WTC11 (cell line): ENCODE data around the gene AHNAK. TPM values are rescaled to one million over a fixed set of nuclear protein-coding genes. Genes with fewer than 3 reads are reported as not detected.

Experiments used
- ATAC-seq: fragments of 200-7000 bp; cut with Tn5 transposase; 2 replicates; pipeline ENCODE4 v1.10.0; 2021; ENCODE audit warnings: mild to moderate bottlenecking, moderate library complexity
- CTCF ChIA-PET: fragments of 300-600 bp; sonication (Branson Sonifier 250); formaldehyde crosslinking; loops from one replicate; lab custom pipeline; 2021; ENCODE audit warnings: antibody characterized with exemption; lab: Charles Lee
- POLR2A ChIA-PET: fragments of 350-600 bp; sonication (Branson Sonifier 250); formaldehyde crosslinking; loops from one replicate; lab custom pipeline; 2021; ENCODE audit warnings: antibody characterized with exemption; lab: Charles Lee
- DNase-seq: peaks from one replicate; pipeline ENCODE4 v3.0.0; 2021; ENCODE audit warnings: low spot score
- H3K27ac Mint-ChIP-seq: 2 replicates; pipeline ENCODE4 v1.8.0; 2021; ENCODE audit warnings: mixed read lengths
- H3K27me3 Mint-ChIP-seq: 2 replicates; pipeline ENCODE4 v1.8.0; 2021; ENCODE audit warnings: low read depth, mild to moderate bottlenecking, moderate library complexity, mixed read lengths
- H3K36me3 Mint-ChIP-seq: 2 replicates; pipeline ENCODE4 v1.8.0; 2021; ENCODE audit warnings: mixed read lengths
- H3K4me1 Mint-ChIP-seq: 2 replicates; pipeline ENCODE4 v1.8.0; 2022; ENCODE audit warnings: mixed read lengths
- H3K4me3 Mint-ChIP-seq: 2 replicates; pipeline ENCODE4 v1.8.0; 2021; ENCODE audit warnings: mild to moderate bottlenecking, moderate library complexity, mixed read lengths
- H3K9me3 Mint-ChIP-seq: 2 replicates; pipeline ENCODE4 v1.8.0; 2021; ENCODE audit warnings: mixed read lengths
- ELF4 ChIP-seq: sonication (generic); formaldehyde crosslinking; IDR thresholded peaks from 2 replicates; pipeline ENCODE4 v1.8.1; 2022; ENCODE audit warnings: low read depth, mild to moderate bottlenecking, moderate library complexity, missing genetic modification reagents
- EMX1 ChIP-seq: fragments of 250-450 bp; sonication (Bioruptor Pico); IDR thresholded peaks from 2 replicates; pipeline ENCODE4 v1.8.0; 2021; ENCODE audit warnings: mild to moderate bottlenecking
- FOXK1 ChIP-seq: sonication (generic); formaldehyde crosslinking; IDR thresholded peaks from 2 replicates; pipeline ENCODE4 v1.8.0; 2022; ENCODE audit warnings: mild to moderate bottlenecking, moderate library complexity, missing genetic modification reagents
- GTF2I ChIP-seq: fragments of 250-450 bp; sonication (Bioruptor Pico); conservative IDR thresholded peaks from 2 replicates; pipeline ENCODE4 v1.4.0; 2021; ENCODE audit warnings: mild to moderate bottlenecking
- JUN ChIP-seq: sonication (generic); formaldehyde crosslinking; IDR thresholded peaks from 2 replicates; pipeline ENCODE4 v1.8.0; 2023; ENCODE audit warnings: mild to moderate bottlenecking, missing genetic modification reagents
- KAT7 ChIP-seq: sonication (generic); formaldehyde crosslinking; IDR thresholded peaks from 2 replicates; pipeline ENCODE4 v1.8.1; 2023; ENCODE audit warnings: missing genetic modification reagents, mild to moderate bottlenecking, borderline replicate concordance
- NFE2L1 ChIP-seq: sonication (generic); formaldehyde crosslinking; IDR thresholded peaks from 2 replicates; pipeline ENCODE4 v1.8.1; 2023; ENCODE audit warnings: missing genetic modification reagents
- SMAD4 ChIP-seq: sonication (generic); formaldehyde crosslinking; IDR thresholded peaks from 2 replicates; pipeline ENCODE4 v1.8.0; 2022; ENCODE audit warnings: mild to moderate bottlenecking, missing genetic modification reagents
- ZNF121 ChIP-seq: sonication (generic); formaldehyde crosslinking; IDR thresholded peaks from 2 replicates; pipeline ENCODE4 v1.8.0; 2023; ENCODE audit warnings: missing genetic modification reagents
- total RNA-seq: library from RNA; stranded (reverse); gene quantifications from 3 replicates; pipeline ENCODE4 v1.2.3, GENCODE V29; 2021
- TF ChIP-seq, protein P1 (sequence below): sonication (generic); formaldehyde crosslinking; conservative IDR thresholded peaks from 2 replicates; pipeline ENCODE4 v1.8.1; 2023; ENCODE audit warnings: mild to moderate bottlenecking, low read depth, missing genetic modification reagents, moderate library complexity
- TF ChIP-seq, protein P2 (sequence below): sonication (generic); formaldehyde crosslinking; IDR thresholded peaks from 2 replicates; pipeline ENCODE4 v1.8.1; 2023; ENCODE audit warnings: mild to moderate bottlenecking, missing genetic modification reagents
- TF ChIP-seq, protein P3 (sequence below): sonication (generic); formaldehyde crosslinking; IDR thresholded peaks from 2 replicates; pipeline ENCODE4 v1.8.0; 2022; ENCODE audit warnings: mild to moderate bottlenecking, missing genetic modification reagents
- TF ChIP-seq, protein P4 (sequence below): sonication (generic); formaldehyde crosslinking; IDR thresholded peaks from 2 replicates; pipeline ENCODE4 v1.8.1; 2023; ENCODE audit warnings: mild to moderate bottlenecking, missing genetic modification reagents
- TF ChIP-seq, protein P5 (sequence below): fragments of 250-450 bp; sonication (Bioruptor Pico); IDR thresholded peaks from 2 replicates; pipeline ENCODE4 v1.9.0; 2021; ENCODE audit warnings: mild to moderate bottlenecking, borderline replicate concordance
- TF ChIP-seq, protein P6 (sequence below): sonication (generic); formaldehyde crosslinking; IDR thresholded peaks from 2 replicates; pipeline ENCODE4 v1.8.0; 2022; ENCODE audit warnings: mild to moderate bottlenecking, missing genetic modification reagents
- TF ChIP-seq, protein P7 (sequence below): fragments of 250-450 bp; sonication (Bioruptor Pico); IDR thresholded peaks from 2 replicates; pipeline ENCODE4 v1.8.0; 2021; ENCODE audit warnings: mild to moderate bottlenecking

The AHNAK gene
- total RNA-seq, 1 experiment from 2014 or later: 21.0 TPM

DNA sequence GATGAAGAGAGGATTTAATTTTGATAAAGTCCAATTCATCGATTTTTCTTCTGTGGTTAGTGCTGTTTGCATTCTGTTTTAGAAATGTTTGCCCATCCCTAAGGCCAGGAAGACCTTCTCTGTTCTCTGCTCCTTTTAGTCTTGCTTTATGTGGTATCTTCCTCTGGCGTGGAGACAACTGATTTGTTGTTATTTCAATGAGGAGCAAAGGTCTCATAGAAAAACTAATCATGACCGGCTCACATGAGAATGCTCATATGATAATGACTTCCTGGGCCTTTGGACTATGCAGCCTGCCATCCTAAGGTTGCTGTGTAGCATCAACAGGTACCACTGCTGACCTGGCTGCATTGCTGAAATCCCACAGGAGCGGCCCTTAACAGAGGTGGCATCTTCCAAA lies 108.0 kb downstream of the AHNAK start:
- ATAC-seq: no peak
- CTCF ChIA-PET: no interaction called here
- POLR2A ChIA-PET: interaction anchor here (0.6 kb wide), 1 partner anchor 250 kb away, joined by 3 read pairs; no protein-coding TSS in a partner anchor
- no peak overlapping the region for H3K4me3 Mint-ChIP-seq
- H3K36me3 Mint-ChIP-seq: no peaks in the 10 kb centered on the region
- no peaks in the 10 kb centered on the region for H3K9me3 Mint-ChIP-seq
- DNase-seq: no peak
- H3K27me3 Mint-ChIP-seq: no peaks in the 10 kb centered on the region
- no peak overlapping the region for H3K27ac Mint-ChIP-seq
- TF ChIP-seq, protein P1, sequence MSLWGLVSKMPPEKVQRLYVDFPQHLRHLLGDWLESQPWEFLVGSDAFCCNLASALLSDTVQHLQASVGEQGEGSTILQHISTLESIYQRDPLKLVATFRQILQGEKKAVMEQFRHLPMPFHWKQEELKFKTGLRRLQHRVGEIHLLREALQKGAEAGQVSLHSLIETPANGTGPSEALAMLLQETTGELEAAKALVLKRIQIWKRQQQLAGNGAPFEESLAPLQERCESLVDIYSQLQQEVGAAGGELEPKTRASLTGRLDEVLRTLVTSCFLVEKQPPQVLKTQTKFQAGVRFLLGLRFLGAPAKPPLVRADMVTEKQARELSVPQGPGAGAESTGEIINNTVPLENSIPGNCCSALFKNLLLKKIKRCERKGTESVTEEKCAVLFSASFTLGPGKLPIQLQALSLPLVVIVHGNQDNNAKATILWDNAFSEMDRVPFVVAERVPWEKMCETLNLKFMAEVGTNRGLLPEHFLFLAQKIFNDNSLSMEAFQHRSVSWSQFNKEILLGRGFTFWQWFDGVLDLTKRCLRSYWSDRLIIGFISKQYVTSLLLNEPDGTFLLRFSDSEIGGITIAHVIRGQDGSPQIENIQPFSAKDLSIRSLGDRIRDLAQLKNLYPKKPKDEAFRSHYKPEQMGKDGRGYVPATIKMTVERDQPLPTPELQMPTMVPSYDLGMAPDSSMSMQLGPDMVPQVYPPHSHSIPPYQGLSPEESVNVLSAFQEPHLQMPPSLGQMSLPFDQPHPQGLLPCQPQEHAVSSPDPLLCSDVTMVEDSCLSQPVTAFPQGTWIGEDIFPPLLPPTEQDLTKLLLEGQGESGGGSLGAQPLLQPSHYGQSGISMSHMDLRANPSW (CRISPR knock-in tag): no peak
- TF ChIP-seq, protein P2, sequence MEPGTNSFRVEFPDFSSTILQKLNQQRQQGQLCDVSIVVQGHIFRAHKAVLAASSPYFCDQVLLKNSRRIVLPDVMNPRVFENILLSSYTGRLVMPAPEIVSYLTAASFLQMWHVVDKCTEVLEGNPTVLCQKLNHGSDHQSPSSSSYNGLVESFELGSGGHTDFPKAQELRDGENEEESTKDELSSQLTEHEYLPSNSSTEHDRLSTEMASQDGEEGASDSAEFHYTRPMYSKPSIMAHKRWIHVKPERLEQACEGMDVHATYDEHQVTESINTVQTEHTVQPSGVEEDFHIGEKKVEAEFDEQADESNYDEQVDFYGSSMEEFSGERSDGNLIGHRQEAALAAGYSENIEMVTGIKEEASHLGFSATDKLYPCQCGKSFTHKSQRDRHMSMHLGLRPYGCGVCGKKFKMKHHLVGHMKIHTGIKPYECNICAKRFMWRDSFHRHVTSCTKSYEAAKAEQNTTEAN (CRISPR knock-in tag): no peak
- TF ChIP-seq, protein P3, sequence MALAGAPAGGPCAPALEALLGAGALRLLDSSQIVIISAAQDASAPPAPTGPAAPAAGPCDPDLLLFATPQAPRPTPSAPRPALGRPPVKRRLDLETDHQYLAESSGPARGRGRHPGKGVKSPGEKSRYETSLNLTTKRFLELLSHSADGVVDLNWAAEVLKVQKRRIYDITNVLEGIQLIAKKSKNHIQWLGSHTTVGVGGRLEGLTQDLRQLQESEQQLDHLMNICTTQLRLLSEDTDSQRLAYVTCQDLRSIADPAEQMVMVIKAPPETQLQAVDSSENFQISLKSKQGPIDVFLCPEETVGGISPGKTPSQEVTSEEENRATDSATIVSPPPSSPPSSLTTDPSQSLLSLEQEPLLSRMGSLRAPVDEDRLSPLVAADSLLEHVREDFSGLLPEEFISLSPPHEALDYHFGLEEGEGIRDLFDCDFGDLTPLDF (CRISPR knock-in tag): no peak
- H3K4me1 Mint-ChIP-seq: peaks cover 6% of the 10 kb centered on the region

DNA sequence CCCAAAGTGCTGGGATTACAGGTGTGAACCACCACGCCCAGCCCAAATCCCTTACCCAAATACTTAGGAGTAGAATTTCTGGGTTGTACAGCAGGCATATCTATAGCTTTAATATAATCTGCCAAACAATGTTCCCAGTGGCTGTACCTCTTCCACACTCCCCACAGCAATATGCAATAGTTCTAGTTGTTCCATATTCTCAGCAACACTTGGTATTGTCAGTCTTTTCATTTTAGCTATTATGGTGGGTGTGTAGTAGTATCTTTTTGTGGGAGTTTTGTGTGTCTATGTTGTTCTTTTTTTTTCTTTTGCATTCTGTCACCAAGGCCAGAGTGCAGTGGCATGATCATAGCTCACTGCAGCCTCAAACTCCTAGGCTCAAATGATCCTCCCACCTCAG lies 109.0 kb downstream of the AHNAK start:
- ChIA-PET CTCF (interaction anchor here (5.3 to 5.8 kb wide), 2 partner anchors 13 to 105 kb away, joined by 43 to 52 read pairs; no protein-coding TSS in a partner anchor), POLR2A (no interaction called here)
- ATAC-seq (no peak), DNase-seq (no peak)
- no peak for TF ChIP-seq NFE2L1 (CRISPR knock-in tag)
- TF ChIP-seq, protein P4, sequence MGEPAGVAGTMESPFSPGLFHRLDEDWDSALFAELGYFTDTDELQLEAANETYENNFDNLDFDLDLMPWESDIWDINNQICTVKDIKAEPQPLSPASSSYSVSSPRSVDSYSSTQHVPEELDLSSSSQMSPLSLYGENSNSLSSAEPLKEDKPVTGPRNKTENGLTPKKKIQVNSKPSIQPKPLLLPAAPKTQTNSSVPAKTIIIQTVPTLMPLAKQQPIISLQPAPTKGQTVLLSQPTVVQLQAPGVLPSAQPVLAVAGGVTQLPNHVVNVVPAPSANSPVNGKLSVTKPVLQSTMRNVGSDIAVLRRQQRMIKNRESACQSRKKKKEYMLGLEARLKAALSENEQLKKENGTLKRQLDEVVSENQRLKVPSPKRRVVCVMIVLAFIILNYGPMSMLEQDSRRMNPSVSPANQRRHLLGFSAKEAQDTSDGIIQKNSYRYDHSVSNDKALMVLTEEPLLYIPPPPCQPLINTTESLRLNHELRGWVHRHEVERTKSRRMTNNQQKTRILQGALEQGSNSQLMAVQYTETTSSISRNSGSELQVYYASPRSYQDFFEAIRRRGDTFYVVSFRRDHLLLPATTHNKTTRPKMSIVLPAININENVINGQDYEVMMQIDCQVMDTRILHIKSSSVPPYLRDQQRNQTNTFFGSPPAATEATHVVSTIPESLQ: no peak
- no peak for TF ChIP-seq KAT7 (CRISPR knock-in tag)
- no peak for TF ChIP-seq ZNF121 (CRISPR knock-in tag)
- TF ChIP-seq, protein P1 (CRISPR knock-in tag): no peak
- no peak for TF ChIP-seq GTF2I (CRISPR knock-in tag)
- no peak for TF ChIP-seq JUN (CRISPR knock-in tag)
- no peak for TF ChIP-seq EMX1 (CRISPR knock-in tag)
- TF ChIP-seq, protein P5, sequence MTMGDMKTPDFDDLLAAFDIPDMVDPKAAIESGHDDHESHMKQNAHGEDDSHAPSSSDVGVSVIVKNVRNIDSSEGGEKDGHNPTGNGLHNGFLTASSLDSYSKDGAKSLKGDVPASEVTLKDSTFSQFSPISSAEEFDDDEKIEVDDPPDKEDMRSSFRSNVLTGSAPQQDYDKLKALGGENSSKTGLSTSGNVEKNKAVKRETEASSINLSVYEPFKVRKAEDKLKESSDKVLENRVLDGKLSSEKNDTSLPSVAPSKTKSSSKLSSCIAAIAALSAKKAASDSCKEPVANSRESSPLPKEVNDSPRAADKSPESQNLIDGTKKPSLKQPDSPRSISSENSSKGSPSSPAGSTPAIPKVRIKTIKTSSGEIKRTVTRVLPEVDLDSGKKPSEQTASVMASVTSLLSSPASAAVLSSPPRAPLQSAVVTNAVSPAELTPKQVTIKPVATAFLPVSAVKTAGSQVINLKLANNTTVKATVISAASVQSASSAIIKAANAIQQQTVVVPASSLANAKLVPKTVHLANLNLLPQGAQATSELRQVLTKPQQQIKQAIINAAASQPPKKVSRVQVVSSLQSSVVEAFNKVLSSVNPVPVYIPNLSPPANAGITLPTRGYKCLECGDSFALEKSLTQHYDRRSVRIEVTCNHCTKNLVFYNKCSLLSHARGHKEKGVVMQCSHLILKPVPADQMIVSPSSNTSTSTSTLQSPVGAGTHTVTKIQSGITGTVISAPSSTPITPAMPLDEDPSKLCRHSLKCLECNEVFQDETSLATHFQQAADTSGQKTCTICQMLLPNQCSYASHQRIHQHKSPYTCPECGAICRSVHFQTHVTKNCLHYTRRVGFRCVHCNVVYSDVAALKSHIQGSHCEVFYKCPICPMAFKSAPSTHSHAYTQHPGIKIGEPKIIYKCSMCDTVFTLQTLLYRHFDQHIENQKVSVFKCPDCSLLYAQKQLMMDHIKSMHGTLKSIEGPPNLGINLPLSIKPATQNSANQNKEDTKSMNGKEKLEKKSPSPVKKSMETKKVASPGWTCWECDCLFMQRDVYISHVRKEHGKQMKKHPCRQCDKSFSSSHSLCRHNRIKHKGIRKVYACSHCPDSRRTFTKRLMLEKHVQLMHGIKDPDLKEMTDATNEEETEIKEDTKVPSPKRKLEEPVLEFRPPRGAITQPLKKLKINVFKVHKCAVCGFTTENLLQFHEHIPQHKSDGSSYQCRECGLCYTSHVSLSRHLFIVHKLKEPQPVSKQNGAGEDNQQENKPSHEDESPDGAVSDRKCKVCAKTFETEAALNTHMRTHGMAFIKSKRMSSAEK (CRISPR knock-in tag): no peak
- no peak for TF ChIP-seq ELF4 (CRISPR knock-in tag)
- TF ChIP-seq, protein P6, sequence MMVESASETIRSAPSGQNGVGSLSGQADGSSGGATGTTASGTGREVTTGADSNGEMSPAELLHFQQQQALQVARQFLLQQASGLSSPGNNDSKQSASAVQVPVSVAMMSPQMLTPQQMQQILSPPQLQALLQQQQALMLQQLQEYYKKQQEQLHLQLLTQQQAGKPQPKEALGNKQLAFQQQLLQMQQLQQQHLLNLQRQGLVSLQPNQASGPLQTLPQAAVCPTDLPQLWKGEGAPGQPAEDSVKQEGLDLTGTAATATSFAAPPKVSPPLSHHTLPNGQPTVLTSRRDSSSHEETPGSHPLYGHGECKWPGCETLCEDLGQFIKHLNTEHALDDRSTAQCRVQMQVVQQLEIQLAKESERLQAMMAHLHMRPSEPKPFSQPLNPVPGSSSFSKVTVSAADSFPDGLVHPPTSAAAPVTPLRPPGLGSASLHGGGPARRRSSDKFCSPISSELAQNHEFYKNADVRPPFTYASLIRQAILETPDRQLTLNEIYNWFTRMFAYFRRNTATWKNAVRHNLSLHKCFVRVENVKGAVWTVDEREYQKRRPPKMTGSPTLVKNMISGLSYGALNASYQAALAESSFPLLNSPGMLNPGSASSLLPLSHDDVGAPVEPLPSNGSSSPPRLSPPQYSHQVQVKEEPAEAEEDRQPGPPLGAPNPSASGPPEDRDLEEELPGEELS (CRISPR knock-in tag): no peak
- TF ChIP-seq, protein P7, sequence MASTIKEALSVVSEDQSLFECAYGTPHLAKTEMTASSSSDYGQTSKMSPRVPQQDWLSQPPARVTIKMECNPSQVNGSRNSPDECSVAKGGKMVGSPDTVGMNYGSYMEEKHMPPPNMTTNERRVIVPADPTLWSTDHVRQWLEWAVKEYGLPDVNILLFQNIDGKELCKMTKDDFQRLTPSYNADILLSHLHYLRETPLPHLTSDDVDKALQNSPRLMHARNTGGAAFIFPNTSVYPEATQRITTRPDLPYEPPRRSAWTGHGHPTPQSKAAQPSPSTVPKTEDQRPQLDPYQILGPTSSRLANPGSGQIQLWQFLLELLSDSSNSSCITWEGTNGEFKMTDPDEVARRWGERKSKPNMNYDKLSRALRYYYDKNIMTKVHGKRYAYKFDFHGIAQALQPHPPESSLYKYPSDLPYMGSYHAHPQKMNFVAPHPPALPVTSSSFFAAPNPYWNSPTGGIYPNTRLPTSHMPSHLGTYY (CRISPR knock-in tag): no peak
- TF ChIP-seq FOXK1 (CRISPR knock-in tag): no peak
- no peak for TF ChIP-seq SMAD4 (CRISPR knock-in tag)
- no peaks in the 10 kb centered on the region for H3K36me3 Mint-ChIP-seq
- no peak overlapping the region for H3K27ac Mint-ChIP-seq
- no peak overlapping the region for H3K4me3 Mint-ChIP-seq
- no peaks in the 10 kb centered on the region for H3K27me3 Mint-ChIP-seq
- peaks cover 6% of the 10 kb centered on the region for H3K4me1 Mint-ChIP-seq
- no peaks in the 10 kb centered on the region for H3K9me3 Mint-ChIP-seq
